T-helper 1 cell treated with Interleukin-12 subunit alpha and Interleukin-12 subunit beta and Interleukin-4 antibody, amounts not matched to agents 30 μg/mL and 1 μg/mL, for 36 hours (primary cell): ENCODE results near the gene IGLL5.
"Not testable (repeated sequence)": the region's sequence is repeated elsewhere in the genome, so short reads cannot be mapped to it uniquely, and the experiment has no call there.

Source experiments
- H3K27ac Mint-ChIP-seq: one replicate; pipeline ENCODE4 v1.8.0; 2021; ENCODE audit warnings: mild to moderate bottlenecking, mixed read lengths
- H3K27me3 Mint-ChIP-seq: one replicate; pipeline ENCODE4 v1.8.0; 2021; ENCODE audit warnings: low read depth, mixed read lengths
- H3K36me3 Mint-ChIP-seq: one replicate; pipeline ENCODE4 v1.8.0; 2021; ENCODE audit warnings: low read depth, mixed read lengths
- H3K4me1 Mint-ChIP-seq: one replicate; pipeline ENCODE4 v1.8.0; 2021; ENCODE audit warnings: low read depth, mixed read lengths
- H3K4me3 Mint-ChIP-seq: one replicate; pipeline ENCODE4 v1.8.0; 2021; ENCODE audit warnings: mild to moderate bottlenecking, moderate library complexity, mixed read lengths
- H3K9me3 Mint-ChIP-seq: one replicate; pipeline ENCODE4 v1.8.0; 2021; ENCODE audit warnings: mixed read lengths

IGLL5 gene

GRCh38 chr22:22898411-22898950, 10.9 kb downstream of the IGLL5 start:
- not testable (repeated sequence) for H3K27ac Mint-ChIP-seq, H3K9me3 Mint-ChIP-seq, H3K4me3 Mint-ChIP-seq, H3K36me3 Mint-ChIP-seq, H3K4me1 Mint-ChIP-seq
- peaks cover 38% of the 10 kb centered on the region for H3K27me3 Mint-ChIP-seq

DNA sequence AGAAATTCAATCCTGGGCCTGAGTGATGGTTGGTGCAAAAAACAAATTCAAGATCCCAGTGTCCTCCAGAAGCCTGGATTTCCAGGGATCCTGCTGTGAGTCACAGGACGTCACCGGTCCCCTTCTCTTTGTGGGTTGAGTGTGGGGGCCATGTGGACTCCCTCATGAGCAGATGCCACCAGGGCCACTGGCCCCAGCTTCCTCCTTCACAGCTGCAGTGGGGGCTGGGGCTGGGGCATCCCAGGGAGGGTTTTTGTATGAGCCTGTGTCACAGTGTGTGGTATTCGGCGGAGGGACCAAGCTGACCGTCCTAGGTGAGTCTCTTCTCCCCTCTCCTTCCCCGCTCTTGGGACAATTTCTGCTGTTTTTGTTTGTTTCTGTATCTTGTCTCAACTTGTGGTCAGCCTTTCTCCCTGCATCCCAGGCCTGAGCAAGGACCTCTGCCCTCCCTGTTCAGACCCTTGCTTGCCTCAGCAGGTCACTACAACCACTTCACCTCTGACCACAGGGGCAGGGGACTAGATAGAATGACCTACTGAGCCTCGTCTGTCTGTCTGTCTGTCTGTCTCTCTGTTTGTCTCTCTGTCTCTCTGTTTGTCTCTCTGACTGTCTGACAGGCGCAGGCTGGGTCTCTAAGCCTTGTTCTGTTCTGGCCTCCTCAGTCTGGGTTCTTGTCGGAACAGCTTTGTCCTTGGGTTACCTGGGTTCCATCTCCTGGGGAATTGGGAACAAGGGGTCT, 11.9 kb downstream of the IGLL5 start:
- peaks cover 35% of the 10 kb centered on the region for H3K27me3 Mint-ChIP-seq
- H3K9me3 Mint-ChIP-seq, H3K36me3 Mint-ChIP-seq, H3K27ac Mint-ChIP-seq, H3K4me3 Mint-ChIP-seq, H3K4me1 Mint-ChIP-seq: not testable (repeated sequence)

DNA sequence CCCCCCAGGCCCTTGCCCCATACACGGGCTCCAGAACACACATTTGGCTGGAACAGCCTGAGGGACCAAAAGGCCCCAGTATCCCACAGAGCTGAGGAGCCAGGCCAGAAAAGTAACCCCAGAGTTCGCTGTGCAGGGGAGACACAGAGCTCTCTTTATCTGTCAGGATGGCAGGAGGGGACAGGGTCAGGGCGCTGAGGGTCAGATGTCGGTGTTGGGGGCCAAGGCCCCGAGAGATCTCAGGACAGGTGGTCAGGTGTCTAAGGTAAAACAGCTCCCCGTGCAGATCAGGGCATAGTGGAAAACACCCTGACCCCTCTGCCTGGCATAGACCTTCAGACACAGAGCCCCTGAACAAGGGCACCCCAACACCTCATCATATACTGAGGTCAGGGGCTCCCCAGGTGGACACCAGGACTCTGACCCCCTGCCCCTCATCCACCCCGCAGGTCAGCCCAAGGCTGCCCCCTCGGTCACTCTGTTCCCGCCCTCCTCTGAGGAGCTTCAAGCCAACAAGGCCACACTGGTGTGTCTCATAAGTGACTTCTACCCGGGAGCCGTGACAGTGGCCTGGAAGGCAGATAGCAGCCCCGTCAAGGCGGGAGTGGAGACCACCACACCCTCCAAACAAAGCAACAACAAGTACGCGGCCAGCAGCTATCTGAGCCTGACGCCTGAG, 13.1 kb downstream of the IGLL5 start:
- not testable (repeated sequence) for H3K9me3 Mint-ChIP-seq, H3K36me3 Mint-ChIP-seq, H3K4me3 Mint-ChIP-seq, H3K4me1 Mint-ChIP-seq, H3K27ac Mint-ChIP-seq
- H3K27me3 Mint-ChIP-seq = peaks cover 28% of the 10 kb centered on the region

GRCh38 chr22:22901578-22902218, 14.1 kb downstream of the IGLL5 start:
- peaks cover 18% of the 10 kb centered on the region for H3K27me3 Mint-ChIP-seq
- no peak overlapping the region for H3K4me3 Mint-ChIP-seq
- no peaks in the 10 kb centered on the region for H3K9me3 Mint-ChIP-seq
- no peak overlapping the region for H3K27ac Mint-ChIP-seq
- no peaks in the 10 kb centered on the region for H3K36me3 Mint-ChIP-seq
- no peaks in the 10 kb centered on the region for H3K4me1 Mint-ChIP-seq

DNA sequence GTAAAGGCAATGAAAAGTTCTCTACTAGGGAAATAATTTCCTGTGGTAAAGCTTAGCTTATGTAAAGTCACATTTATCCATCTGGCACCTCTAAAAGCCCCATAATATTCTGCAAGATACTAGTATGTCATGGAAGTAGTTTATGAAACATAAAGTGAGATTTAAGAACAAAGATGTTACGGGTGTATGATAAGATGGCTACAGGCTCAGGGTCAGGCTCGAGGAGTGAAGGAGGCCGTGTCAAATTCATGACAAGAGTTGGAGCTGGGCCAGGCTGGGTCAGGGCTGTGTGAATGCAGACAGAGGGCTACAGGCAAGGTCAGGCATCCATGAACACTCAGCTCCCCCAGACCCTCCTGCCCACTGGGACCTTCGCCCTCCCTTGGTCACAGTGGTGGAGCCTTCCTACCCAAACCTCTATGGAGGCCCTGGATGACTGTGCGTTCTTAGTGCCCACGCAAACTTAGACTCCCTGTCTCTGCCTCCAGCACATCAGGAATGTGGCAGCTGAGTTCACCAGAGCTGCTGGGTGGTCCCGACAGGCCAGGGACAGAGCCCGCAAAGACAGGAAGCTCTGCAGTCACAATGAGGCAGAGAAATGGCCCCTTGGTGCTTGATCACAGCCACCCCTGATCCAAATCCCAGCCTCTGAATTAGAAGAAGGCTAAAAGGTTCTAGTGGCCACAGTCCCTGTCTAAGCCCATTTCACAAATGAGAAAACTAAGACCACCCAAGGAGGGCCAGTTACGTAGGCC, 14.8 kb downstream of the IGLL5 start:
- no peaks in the 10 kb centered on the region for H3K4me1 Mint-ChIP-seq
- H3K27ac Mint-ChIP-seq = no peak overlapping the region
- no peaks in the 10 kb centered on the region for H3K36me3 Mint-ChIP-seq
- H3K4me3 Mint-ChIP-seq = no peak overlapping the region
- H3K27me3 Mint-ChIP-seq = peaks cover 15% of the 10 kb centered on the region
- H3K9me3 Mint-ChIP-seq = no peaks in the 10 kb centered on the region

DNA sequence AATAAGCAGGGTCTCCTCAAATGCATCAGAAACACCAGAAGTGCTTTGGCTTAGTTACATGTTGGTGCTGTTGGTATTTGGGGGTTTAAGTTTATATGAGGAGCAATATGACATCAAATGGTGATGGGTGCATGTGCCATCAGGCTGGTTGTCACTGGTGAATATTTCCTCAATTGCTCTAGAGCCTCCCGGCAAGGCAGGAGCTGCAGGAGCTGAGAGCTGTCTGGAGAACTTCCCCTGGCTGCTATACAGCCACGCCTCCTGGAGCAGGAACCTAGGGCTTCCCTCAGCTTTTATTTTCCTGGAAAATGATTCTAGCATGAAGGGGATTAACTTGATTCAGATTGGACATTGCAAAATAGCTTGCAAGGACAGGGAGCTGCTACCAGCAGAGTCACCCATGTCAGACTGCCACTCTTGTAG, 15.8 kb downstream of the IGLL5 start:
- H3K4me1 Mint-ChIP-seq = no peaks in the 10 kb centered on the region
- H3K9me3 Mint-ChIP-seq = no peaks in the 10 kb centered on the region
- H3K27ac Mint-ChIP-seq = no peak overlapping the region

GRCh38 chr22:22903781-22904192, 16.2 kb downstream of the IGLL5 start:
- not testable (repeated sequence) for H3K4me3 Mint-ChIP-seq, H3K36me3 Mint-ChIP-seq, H3K4me1 Mint-ChIP-seq, H3K9me3 Mint-ChIP-seq, H3K27ac Mint-ChIP-seq
- H3K27me3 Mint-ChIP-seq = peaks cover 11% of the 10 kb centered on the region

More for the DNA sequence above, 15.8 kb downstream of the IGLL5 start:
- H3K36me3 Mint-ChIP-seq = no peaks in the 10 kb centered on the region
- peaks cover 11% of the 10 kb centered on the region for H3K27me3 Mint-ChIP-seq
- H3K4me3 Mint-ChIP-seq = no peak overlapping the region

- not testable (repeated sequence) for H3K9me3 Mint-ChIP-seq, H3K4me3 Mint-ChIP-seq, H3K4me1 Mint-ChIP-seq, H3K27ac Mint-ChIP-seq, H3K36me3 Mint-ChIP-seq
- peaks cover 17% of the 10 kb centered on the region for H3K27me3 Mint-ChIP-seq
Observed at GRCh38 chr22:22904736-22905135, 17.1 kb downstream of the IGLL5 start.

- H3K4me1 Mint-ChIP-seq, H3K9me3 Mint-ChIP-seq, H3K4me3 Mint-ChIP-seq, H3K36me3 Mint-ChIP-seq, H3K27ac Mint-ChIP-seq: not testable (repeated sequence)
- H3K27me3 Mint-ChIP-seq = peaks cover 29% of the 10 kb centered on the region
Observed at GRCh38 chr22:22906391-22906790, 18.8 kb downstream of the IGLL5 start.

GRCh38 chr22:22906907-22907550, 19.4 kb downstream of the IGLL5 start:
- Mint-ChIP-seq H3K4me1 (peaks cover 3% of the 10 kb centered on the region), H3K9me3 (no peaks in the 10 kb centered on the region), H3K36me3 (no peaks in the 10 kb centered on the region), H3K27ac (no peak overlapping the region), H3K27me3 (peaks cover 32% of the 10 kb centered on the region), H3K4me3 (no peak overlapping the region)

- no peak overlapping the region for H3K4me3 Mint-ChIP-seq
- peaks cover 36% of the 10 kb centered on the region for H3K27me3 Mint-ChIP-seq
- no peaks in the 10 kb centered on the region for H3K9me3 Mint-ChIP-seq
- H3K27ac Mint-ChIP-seq = no peak overlapping the region
- peaks cover 3% of the 10 kb centered on the region for H3K4me1 Mint-ChIP-seq
- H3K36me3 Mint-ChIP-seq = no peaks in the 10 kb centered on the region
Observed at GRCh38 chr22:22907551-22908494, 20.2 kb downstream of the IGLL5 start.

GRCh38 chr22:22908495-22908861, 20.9 kb downstream of the IGLL5 start:
- Mint-ChIP-seq H3K9me3 (no peaks in the 10 kb centered on the region), H3K27me3 (peaks cover 30% of the 10 kb centered on the region), H3K4me1 (peaks cover 3% of the 10 kb centered on the region), H3K36me3 (no peaks in the 10 kb centered on the region), H3K27ac (no peak overlapping the region), H3K4me3 (no peak overlapping the region)

DNA sequence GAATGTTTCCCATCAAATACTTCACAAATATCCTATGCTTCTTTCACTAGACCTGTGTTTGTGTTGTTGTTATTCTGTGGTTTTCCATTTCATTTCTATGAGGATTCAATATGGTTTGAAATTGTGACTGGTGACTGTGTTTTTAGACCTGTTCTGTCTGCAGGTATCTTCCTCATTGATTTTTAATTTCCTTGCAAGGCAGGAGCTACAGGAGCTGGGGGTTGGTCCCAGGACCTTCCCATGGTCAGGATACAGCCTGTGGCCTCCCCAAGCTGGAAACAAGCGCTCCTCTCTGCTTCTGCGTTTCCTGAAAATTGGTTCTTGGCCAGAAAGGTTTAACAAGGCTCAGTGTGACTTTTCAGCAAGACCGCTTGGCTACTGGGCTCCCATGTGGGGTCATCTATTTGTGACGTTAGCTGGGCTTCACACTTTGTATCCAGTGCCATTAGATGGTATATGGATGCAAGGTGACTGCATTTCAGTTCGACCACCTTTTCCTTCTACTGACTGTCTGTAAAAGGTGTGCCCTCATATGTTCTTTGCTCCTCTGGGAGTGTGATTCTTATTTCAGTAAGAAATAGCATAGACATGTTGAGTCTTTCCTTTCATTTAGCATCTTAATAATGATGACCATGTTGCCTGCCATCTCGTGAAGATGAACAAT, 21.5 kb downstream of the IGLL5 start:
- no peaks in the 10 kb centered on the region for H3K36me3 Mint-ChIP-seq
- no peaks in the 10 kb centered on the region for H3K9me3 Mint-ChIP-seq
- peaks cover 30% of the 10 kb centered on the region for H3K27me3 Mint-ChIP-seq
- H3K27ac Mint-ChIP-seq = no peak overlapping the region
- no peak overlapping the region for H3K4me3 Mint-ChIP-seq
- peaks cover 3% of the 10 kb centered on the region for H3K4me1 Mint-ChIP-seq
